ENCODE data around the gene MEGF9.

GRCh38 chr9:120689860-120690259 is 24.4 kb downstream of the MEGF9 start:
- TF ChIP-seq CTCF (IDR thresholded peaks at IDR 0.05; ENCODE audit: poor library complexity) (no peak), EZH2phosphoT487 (IDR thresholded peaks at IDR 0.05; ENCODE audit: low read depth, severe bottlenecking, unreplicated experiment) (no peak)
